ENCODE data around the gene PRKN. TPM values are rescaled to one million over a fixed set of nuclear protein-coding genes. Genes with fewer than 3 reads are reported as not detected.
"Not testable (repeated sequence)": the region's sequence is repeated elsewhere in the genome, so short reads cannot be mapped to it uniquely, and the experiment has no call there.

PRKN gene
- polyA plus RNA-seq, 3 donors, result 8.3 to 11.0 (median 9.2) TPM

- no peak for DNase-seq (ENCODE audit: low read depth in 3 of 3, low spot score in 2 of 3)
These were observed 838.2 kb downstream of the PRKN start for GRCh38 chr6:161889324-161889723.

- DNase-seq (ENCODE audit: low read depth in 3 of 3, low spot score in 2 of 3), result not testable (repeated sequence)
These were observed 841.0 kb downstream of the PRKN start for GRCh38 chr6:161886545-161886944.

- DNase-seq (ENCODE audit: low read depth in 3 of 3, low spot score in 2 of 3), result no peak
These were observed 842.8 kb downstream of the PRKN start for GRCh38 chr6:161884782-161885181.

- no peak for DNase-seq (ENCODE audit: low read depth in 3 of 3, low spot score in 2 of 3)
These were observed 845.3 kb downstream of the PRKN start for GRCh38 chr6:161882196-161882765.

GRCh38 chr6:161880056-161880455 is 847.5 kb downstream of the PRKN start:
- DNase-seq (ENCODE audit: low read depth in 3 of 3, low spot score in 2 of 3), result no peak

- no peak for DNase-seq (ENCODE audit: low read depth in 3 of 3, low spot score in 2 of 3)
These were observed 851.3 kb downstream of the PRKN start for GRCh38 chr6:161876231-161876630.

- no peak for DNase-seq (ENCODE audit: low read depth in 3 of 3, low spot score in 2 of 3)
These were observed 857.2 kb downstream of the PRKN start for GRCh38 chr6:161870236-161870901.

- no peak for DNase-seq (ENCODE audit: low read depth in 3 of 3, low spot score in 2 of 3)
These were observed 858.1 kb downstream of the PRKN start for GRCh38 chr6:161869491-161869890.

GRCh38 chr6:161866570-161866969 is 861.0 kb downstream of the PRKN start:
- DNase-seq (ENCODE audit: low read depth in 3 of 3, low spot score in 2 of 3), result no peak

GRCh38 chr6:161861061-161861460 is 866.5 kb downstream of the PRKN start:
- not testable (repeated sequence) for DNase-seq (ENCODE audit: low read depth in 3 of 3, low spot score in 2 of 3)

GRCh38 chr6:161853657-161854056 is 873.9 kb downstream of the PRKN start:
- DNase-seq (ENCODE audit: low read depth in 3 of 3, low spot score in 2 of 3), result no peak

GRCh38 chr6:161851486-161851885 is 876.1 kb downstream of the PRKN start:
- DNase-seq (ENCODE audit: low read depth in 3 of 3, low spot score in 2 of 3), result not testable (repeated sequence)

GRCh38 chr6:161850562-161850961 is 877.0 kb downstream of the PRKN start:
- DNase-seq (ENCODE audit: low read depth in 3 of 3, low spot score in 2 of 3), result no peak

GRCh38 chr6:161847628-161848027 is 879.9 kb downstream of the PRKN start:
- DNase-seq (ENCODE audit: low read depth in 3 of 3, low spot score in 2 of 3), result no peak

- no peak for DNase-seq (ENCODE audit: low read depth in 3 of 3, low spot score in 2 of 3)
These were observed 882.8 kb downstream of the PRKN start for GRCh38 chr6:161844804-161845203.

- DNase-seq (ENCODE audit: low read depth in 3 of 3, low spot score in 2 of 3), result no peak
These were observed 884.5 kb downstream of the PRKN start for GRCh38 chr6:161843066-161843465.

- DNase-seq (ENCODE audit: low read depth in 3 of 3, low spot score in 2 of 3), result no peak
These were observed 887.2 kb downstream of the PRKN start for GRCh38 chr6:161840380-161840779.

GRCh38 chr6:161838306-161839035 is 889.1 kb downstream of the PRKN start:
- DNase-seq (ENCODE audit: low read depth in 3 of 3, low spot score in 2 of 3), result no peak

GRCh38 chr6:161837854-161838253 is 889.7 kb downstream of the PRKN start:
- no peak for DNase-seq (ENCODE audit: low read depth in 3 of 3, low spot score in 2 of 3)

GRCh38 chr6:161837449-161837735 is 890.2 kb downstream of the PRKN start:
- no peak for DNase-seq (ENCODE audit: low read depth in 3 of 3, low spot score in 2 of 3)

GRCh38 chr6:161836643-161837448 is 890.7 kb downstream of the PRKN start:
- DNase-seq (ENCODE audit: low read depth in 3 of 3, low spot score in 2 of 3), result no peak
